KMS-11 (cell line): ENCODE results near the gene NOLC1.
A peak's percentile ranks its signal among the peaks of the same experiment; 100 is the strongest.

Source experiments
- H2AFZ ChIP-seq: fragments of 200-600 bp; sonication (generic); 2 replicates; pipeline ENCODE4 v1.6.1; 2016; ENCODE audit warnings: antibody characterized with exemption, mixed run types, low read depth
- H3K27ac ChIP-seq: fragments of 200-600 bp; sonication (generic); 2 replicates; pipeline ENCODE4 v1.6.1; 2016; ENCODE audit warnings: mild to moderate bottlenecking, mixed run types
- H3K27me3 ChIP-seq: fragments of 200-600 bp; sonication (generic); 2 replicates; pipeline ENCODE4 v1.6.1; 2017; ENCODE audit warnings: mild to moderate bottlenecking, low read depth, mixed run types, moderate library complexity; ENCODE audit not compliant: insufficient read depth
- H3K36me3 ChIP-seq: fragments of 200-600 bp; sonication (generic); 2 replicates; pipeline ENCODE4 v1.6.1; 2017; ENCODE audit warnings: mild to moderate bottlenecking, mixed run types; ENCODE audit not compliant: insufficient read depth
- H3K4me1 ChIP-seq: fragments of 200-600 bp; sonication (generic); 2 replicates; pipeline ENCODE4 v1.6.1; 2016; ENCODE audit warnings: mild to moderate bottlenecking, low read depth, mixed run types; ENCODE audit not compliant: poor library complexity, severe bottlenecking
- H3K4me2 ChIP-seq: fragments of 200-600 bp; sonication (generic); 2 replicates; pipeline ENCODE4 v1.7.0; 2016; ENCODE audit warnings: mild to moderate bottlenecking, mixed run types
- H3K4me3 ChIP-seq: fragments of 200-600 bp; sonication (generic); IDR thresholded peaks from 2 replicates; pipeline ENCODE4 v1.6.1; 2017; ENCODE audit warnings: low read depth, low read length, mixed read lengths; ENCODE audit not compliant: insufficient read depth
- H3K79me2 ChIP-seq: fragments of 200-600 bp; sonication (generic); 2 replicates; pipeline ENCODE4 v1.6.1; 2016; ENCODE audit warnings: low read depth, mixed run types; ENCODE audit not compliant: insufficient read depth
- H3K9ac ChIP-seq: fragments of 200-600 bp; sonication (generic); 2 replicates; pipeline ENCODE4 v1.6.1; 2016; ENCODE audit warnings: mild to moderate bottlenecking, mixed run types
- H4K20me1 ChIP-seq: fragments of 200-600 bp; sonication (generic); 2 replicates; pipeline ENCODE4 v1.6.1; 2016; ENCODE audit warnings: mild to moderate bottlenecking, mixed run types; ENCODE audit not compliant: insufficient read depth
- TF ChIP-seq, protein P1 (sequence below): fragments of 200-600 bp; sonication (generic); conservative IDR thresholded peaks from 2 replicates; pipeline ENCODE4 v1.6.1; 2017; ENCODE audit warnings: low read depth, mild to moderate bottlenecking, antibody characterized with exemption, low read length, moderate library complexity, mixed read lengths

Gene NOLC1

DNA sequence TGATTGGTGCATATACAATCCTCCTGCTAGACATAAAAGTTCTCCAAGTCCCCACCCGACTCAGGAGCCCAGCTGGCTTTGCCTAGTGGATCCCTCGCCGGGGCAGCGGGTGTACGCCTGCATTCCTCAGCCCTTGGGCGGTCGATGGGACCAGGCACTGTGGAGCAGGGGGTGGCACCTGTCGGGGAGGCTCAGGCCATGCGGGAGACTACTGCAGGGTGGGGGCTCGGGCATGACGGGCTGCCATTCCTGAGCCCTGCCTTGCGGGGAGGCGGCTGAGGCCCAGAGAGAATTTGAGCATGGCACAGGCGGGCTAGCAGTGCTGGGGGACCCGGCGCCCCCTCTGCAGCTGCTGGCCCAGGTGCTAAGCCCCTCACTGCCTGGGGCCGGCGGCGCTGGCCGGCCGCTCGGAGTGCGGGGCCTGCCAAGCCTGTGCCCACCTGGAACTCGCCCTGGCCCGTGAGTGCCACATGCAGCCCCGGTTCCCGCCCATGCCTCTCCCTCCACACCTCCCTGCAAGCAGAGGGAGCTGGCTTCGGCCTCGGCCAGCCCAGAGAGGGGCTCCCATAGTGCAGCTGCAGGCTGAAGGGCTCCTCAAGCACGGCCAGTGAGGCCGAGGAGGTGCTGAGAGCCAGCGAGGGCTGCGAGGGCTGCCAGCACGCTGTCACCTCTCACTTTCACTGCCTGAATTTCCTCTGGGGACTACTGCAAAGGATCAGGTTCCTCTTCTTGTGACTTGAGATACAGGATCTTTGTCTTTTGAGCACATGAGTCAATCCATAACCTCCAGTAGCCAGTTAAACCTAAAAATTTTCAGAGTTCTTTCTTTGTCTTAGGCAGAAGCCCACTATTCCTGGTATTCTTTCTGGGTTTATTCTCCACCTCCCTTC lies 48.8 kb downstream of the NOLC1 start:
- H3K27me3 ChIP-seq = no peaks in the 10 kb centered on the region
- no peaks in the 10 kb centered on the region for H3K79me2 ChIP-seq
- no peak overlapping the region for H3K27ac ChIP-seq
- peaks cover 6% of the 10 kb centered on the region for H3K4me1 ChIP-seq
- no peak overlapping the region for H3K4me2 ChIP-seq
- no peaks in the 10 kb centered on the region for H3K36me3 ChIP-seq
- no peak overlapping the region for H3K9ac ChIP-seq
- H2AFZ ChIP-seq = no peak overlapping the region
- H3K4me3 ChIP-seq = no peak overlapping the region
- H4K20me1 ChIP-seq = no peaks in the 10 kb centered on the region
- TF ChIP-seq, protein P1, sequence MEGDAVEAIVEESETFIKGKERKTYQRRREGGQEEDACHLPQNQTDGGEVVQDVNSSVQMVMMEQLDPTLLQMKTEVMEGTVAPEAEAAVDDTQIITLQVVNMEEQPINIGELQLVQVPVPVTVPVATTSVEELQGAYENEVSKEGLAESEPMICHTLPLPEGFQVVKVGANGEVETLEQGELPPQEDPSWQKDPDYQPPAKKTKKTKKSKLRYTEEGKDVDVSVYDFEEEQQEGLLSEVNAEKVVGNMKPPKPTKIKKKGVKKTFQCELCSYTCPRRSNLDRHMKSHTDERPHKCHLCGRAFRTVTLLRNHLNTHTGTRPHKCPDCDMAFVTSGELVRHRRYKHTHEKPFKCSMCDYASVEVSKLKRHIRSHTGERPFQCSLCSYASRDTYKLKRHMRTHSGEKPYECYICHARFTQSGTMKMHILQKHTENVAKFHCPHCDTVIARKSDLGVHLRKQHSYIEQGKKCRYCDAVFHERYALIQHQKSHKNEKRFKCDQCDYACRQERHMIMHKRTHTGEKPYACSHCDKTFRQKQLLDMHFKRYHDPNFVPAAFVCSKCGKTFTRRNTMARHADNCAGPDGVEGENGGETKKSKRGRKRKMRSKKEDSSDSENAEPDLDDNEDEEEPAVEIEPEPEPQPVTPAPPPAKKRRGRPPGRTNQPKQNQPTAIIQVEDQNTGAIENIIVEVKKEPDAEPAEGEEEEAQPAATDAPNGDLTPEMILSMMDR = no peak

GRCh38 chr10:102202386-102202785 lies 50.2 kb downstream of the NOLC1 start:
- H4K20me1 ChIP-seq = no peaks in the 10 kb centered on the region
- no peak overlapping the region for H3K4me2 ChIP-seq
- H3K4me3 ChIP-seq = no peak overlapping the region
- H3K4me1 ChIP-seq = peaks cover 6% of the 10 kb centered on the region
- no peak overlapping the region for H3K27ac ChIP-seq
- no peaks in the 10 kb centered on the region for H3K36me3 ChIP-seq
- H2AFZ ChIP-seq = peak overlapping the region; percentile 24; the same call in 1 of the 2 replicates
- no peak overlapping the region for H3K9ac ChIP-seq
- H3K79me2 ChIP-seq = no peaks in the 10 kb centered on the region
- TF ChIP-seq, protein P1 = no peak
- H3K27me3 ChIP-seq = no peaks in the 10 kb centered on the region

- Histone ChIP-seq H3K27ac (no peak overlapping the region), H3K9ac (no peak overlapping the region), H4K20me1 (no peaks in the 10 kb centered on the region), H3K4me2 (no peak overlapping the region), H3K4me3 (no peak overlapping the region), H3K79me2 (no peaks in the 10 kb centered on the region), H2AFZ (no peak overlapping the region), H3K4me1 (peaks cover 30% of the 10 kb centered on the region), H3K27me3 (no peaks in the 10 kb centered on the region), H3K36me3 (no peaks in the 10 kb centered on the region)
- TF ChIP-seq, protein P1 = no peak
Measured at GRCh38 chr10:102208311-102209035, 56.3 kb downstream of the NOLC1 start.

- no peak overlapping the region for H3K9ac ChIP-seq
- TF ChIP-seq, protein P1 = no peak
- no peaks in the 10 kb centered on the region for H3K36me3 ChIP-seq
- peak overlapping the region; percentile 51; the same call in 1 of the 2 replicates for H3K4me2 ChIP-seq
- no peaks in the 10 kb centered on the region for H3K79me2 ChIP-seq
- no peak overlapping the region for H3K27ac ChIP-seq
- H4K20me1 ChIP-seq = no peaks in the 10 kb centered on the region
- H2AFZ ChIP-seq = no peak overlapping the region
- no peak overlapping the region for H3K4me3 ChIP-seq
- H3K4me1 ChIP-seq = peaks cover 30% of the 10 kb centered on the region
- no peaks in the 10 kb centered on the region for H3K27me3 ChIP-seq
Measured at GRCh38 chr10:102211615-102212299, 59.6 kb downstream of the NOLC1 start.
